Prostate gland (tissue), 2 donors: ENCODE data around the gene PLAAT1.

ENCODE experiments used
- POLR2A ChIP-seq: fragments of 450-650 bp; IDR thresholded peaks from one replicate; pipeline ENCODE4 v1.6.1; 2016; ENCODE audit warnings: antibody characterized with exemption, mild to moderate bottlenecking
- TF ChIP-seq, protein P1 (sequence below), 4 experiments: fragments of 200-600 bp in 2 of 4; fragments of 450-650 bp in 2 of 4; sonication (generic) in 2 of 4; IDR thresholded peaks; 1 replicate in 3 of 4; 2 replicates in 1 of 4; pipeline ENCODE4 v1.5.1; 2016 to 2019; ENCODE audit warnings: antibody characterized with exemption in 4 of 4, mild to moderate bottlenecking in 2 of 4, moderate library complexity in 2 of 4

DNA sequence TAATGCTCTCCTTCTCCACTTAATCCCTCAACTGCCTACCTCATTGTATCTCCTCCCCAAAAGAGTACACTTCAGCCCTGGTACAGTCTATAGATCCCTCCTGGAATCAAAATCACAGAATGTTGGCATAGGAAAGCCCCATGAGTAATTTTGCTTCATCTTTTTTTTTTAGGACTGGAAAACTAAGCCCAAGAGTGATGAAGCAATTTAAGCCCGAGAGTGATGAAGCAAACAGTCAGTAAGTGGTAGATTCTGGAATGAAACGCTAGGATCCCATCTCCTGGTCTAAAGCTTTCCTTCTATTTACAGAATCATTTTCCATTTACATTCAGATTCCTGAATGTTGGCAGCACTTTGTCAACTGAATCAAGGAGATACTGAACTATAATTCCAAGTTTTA is 29.8 kb upstream of the PLAAT1 start:
- TF ChIP-seq, protein P1, sequence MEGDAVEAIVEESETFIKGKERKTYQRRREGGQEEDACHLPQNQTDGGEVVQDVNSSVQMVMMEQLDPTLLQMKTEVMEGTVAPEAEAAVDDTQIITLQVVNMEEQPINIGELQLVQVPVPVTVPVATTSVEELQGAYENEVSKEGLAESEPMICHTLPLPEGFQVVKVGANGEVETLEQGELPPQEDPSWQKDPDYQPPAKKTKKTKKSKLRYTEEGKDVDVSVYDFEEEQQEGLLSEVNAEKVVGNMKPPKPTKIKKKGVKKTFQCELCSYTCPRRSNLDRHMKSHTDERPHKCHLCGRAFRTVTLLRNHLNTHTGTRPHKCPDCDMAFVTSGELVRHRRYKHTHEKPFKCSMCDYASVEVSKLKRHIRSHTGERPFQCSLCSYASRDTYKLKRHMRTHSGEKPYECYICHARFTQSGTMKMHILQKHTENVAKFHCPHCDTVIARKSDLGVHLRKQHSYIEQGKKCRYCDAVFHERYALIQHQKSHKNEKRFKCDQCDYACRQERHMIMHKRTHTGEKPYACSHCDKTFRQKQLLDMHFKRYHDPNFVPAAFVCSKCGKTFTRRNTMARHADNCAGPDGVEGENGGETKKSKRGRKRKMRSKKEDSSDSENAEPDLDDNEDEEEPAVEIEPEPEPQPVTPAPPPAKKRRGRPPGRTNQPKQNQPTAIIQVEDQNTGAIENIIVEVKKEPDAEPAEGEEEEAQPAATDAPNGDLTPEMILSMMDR (IDR thresholded peaks at IDR 0.05) = no peak
- TF ChIP-seq POLR2A = no peak
